HepG2 (cell line): Measurements from ENCODE around the gene COL4A6.

Source experiments
- BHLHE40 ChIP-seq: IDR thresholded peaks from 2 replicates; pipeline ENCODE4 v1.6.1; 2011; ENCODE audit warnings: low read length, improper control_type of control experiment
- CTCF ChIP-seq: sonication (generic); formaldehyde crosslinking; IDR thresholded peaks from 2 replicates; pipeline ENCODE4 v1.5.0; 2020; ENCODE audit warnings: mild to moderate bottlenecking, missing genetic modification reagents, moderate library complexity
- NRL ChIP-seq: sonication (generic); formaldehyde crosslinking; IDR thresholded peaks from 2 replicates; pipeline ENCODE4 v1.5.0; 2020; ENCODE audit warnings: missing genetic modification reagents, mild to moderate bottlenecking, moderate library complexity, borderline replicate concordance
- TCF12 ChIP-seq, 2 experiments: fragments of 450-650 bp in 1 of 2; sonication (generic) in 1 of 2; formaldehyde crosslinking in 1 of 2; IDR thresholded peaks; 2 replicates each; pipeline versions ENCODE4 v1.6.1 to v1.8.0; 2017 to 2022; ENCODE audit warnings: antibody characterized with exemption in 1 of 2, mild to moderate bottlenecking in 1 of 2, missing genetic modification reagents in 1 of 2, moderate library complexity in 1 of 2
- TP53 ChIP-seq: sonication (generic); formaldehyde crosslinking; conservative IDR thresholded peaks from 2 replicates; pipeline ENCODE4 v1.4.0; 2020; ENCODE audit warnings: missing genetic modification reagents

- no peak for TF ChIP-seq NRL (CRISPR knock-in tag)
- TF ChIP-seq TCF12 (IDR thresholded peaks at IDR 0.05): no peak
- no peak for TF ChIP-seq TCF12 (CRISPR knock-in tag; IDR thresholded peaks at IDR 0.05)
- TF ChIP-seq TP53 (CRISPR knock-in tag): no peak
- TF ChIP-seq BHLHE40: no peak
- no peak for TF ChIP-seq CTCF
Observed at GRCh38 chrX:108456971-108457477, 18.8 kb upstream of the COL4A6 start.
